ENCODE data around the gene RABGAP1L.

RABGAP1L gene

DNA sequence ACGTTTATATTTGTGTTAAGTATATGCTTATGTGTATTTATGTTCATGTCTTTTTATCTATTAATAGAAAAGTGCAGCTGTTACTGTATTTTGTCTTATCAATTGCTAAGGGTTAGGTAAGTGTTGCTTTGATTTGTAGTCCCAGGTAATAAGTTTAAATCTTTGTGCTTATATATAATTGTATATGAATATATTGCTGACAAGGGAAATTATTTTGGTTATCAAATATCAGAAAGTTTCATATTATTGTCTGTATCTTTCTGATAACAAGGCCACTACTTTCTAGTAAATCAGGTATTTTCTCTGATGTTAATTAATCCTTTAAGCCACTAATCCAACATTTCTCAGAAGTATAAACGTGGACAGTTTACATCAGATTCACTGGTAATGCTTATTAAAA lies 309.7 kb downstream of the RABGAP1L start:
- Histone ChIP-seq H4K20me1 (ENCODE audit: insufficient read depth, low read length) (no peaks in the 10 kb centered on the region), H3K79me2 (ENCODE audit: low read length) (no peaks in the 10 kb centered on the region), H2AFZ (ENCODE audit: low read depth, low read length) (no peak overlapping the region), H3K27ac (ENCODE audit: low read length) (no peak overlapping the region), H3K36me3 (replicated peaks; ENCODE audit: low read depth, low read length) (no peaks in the 10 kb centered on the region), H3K9me3 (ENCODE audit: insufficient read depth, low read length) (no peaks in the 10 kb centered on the region), H3K9ac (ENCODE audit: low read length) (no peak overlapping the region), H3K4me3 (ENCODE audit: low read length) (no peak overlapping the region), H3K4me2 (ENCODE audit: low read length) (no peak overlapping the region), H3K27me3 (ENCODE audit: low read depth, low read length) (no peaks in the 10 kb centered on the region), H3K4me1 (ENCODE audit: low read length) (no peaks in the 10 kb centered on the region)
- TF ChIP-seq CTCF (IDR thresholded peaks at IDR 0.05; ENCODE audit: low read depth, low read length): no peak
- TF ChIP-seq EZH2phosphoT487 (IDR thresholded peaks at IDR 0.05; ENCODE audit: low read depth): no peak

GRCh38 chr1:174469687-174470086 lies 310.4 kb downstream of the RABGAP1L start:
- Histone ChIP-seq H2AFZ (ENCODE audit: low read depth, low read length) (no peak overlapping the region), H3K4me3 (ENCODE audit: low read length) (no peak overlapping the region), H3K27ac (ENCODE audit: low read length) (no peak overlapping the region), H3K4me1 (ENCODE audit: low read length) (no peaks in the 10 kb centered on the region), H3K36me3 (replicated peaks; ENCODE audit: low read depth, low read length) (no peaks in the 10 kb centered on the region), H3K9me3 (ENCODE audit: insufficient read depth, low read length) (no peaks in the 10 kb centered on the region), H3K4me2 (ENCODE audit: low read length) (no peak overlapping the region), H3K27me3 (ENCODE audit: low read depth, low read length) (no peaks in the 10 kb centered on the region), H3K79me2 (ENCODE audit: low read length) (no peaks in the 10 kb centered on the region), H4K20me1 (ENCODE audit: insufficient read depth, low read length) (no peaks in the 10 kb centered on the region), H3K9ac (ENCODE audit: low read length) (no peak overlapping the region)
- TF ChIP-seq EZH2phosphoT487 (IDR thresholded peaks at IDR 0.05; ENCODE audit: low read depth) (no peak), CTCF (IDR thresholded peaks at IDR 0.05; ENCODE audit: low read depth, low read length) (no peak)

GRCh38 chr1:174479281-174479680 lies 320.0 kb downstream of the RABGAP1L start:
- no peaks in the 10 kb centered on the region for H3K27me3 ChIP-seq (ENCODE audit: low read depth, low read length)
- H3K36me3 ChIP-seq (replicated peaks; ENCODE audit: low read depth, low read length): no peaks in the 10 kb centered on the region
- H2AFZ ChIP-seq (ENCODE audit: low read depth, low read length): no peak overlapping the region
- no peak overlapping the region for H3K9ac ChIP-seq (ENCODE audit: low read length)
- H4K20me1 ChIP-seq (ENCODE audit: insufficient read depth, low read length): no peaks in the 10 kb centered on the region
- H3K27ac ChIP-seq (ENCODE audit: low read length): no peak overlapping the region
- no peaks in the 10 kb centered on the region for H3K9me3 ChIP-seq (ENCODE audit: insufficient read depth, low read length)
- H3K4me1 ChIP-seq (ENCODE audit: low read length): no peaks in the 10 kb centered on the region
- H3K4me2 ChIP-seq (ENCODE audit: low read length): no peak overlapping the region
- no peaks in the 10 kb centered on the region for H3K79me2 ChIP-seq (ENCODE audit: low read length)
- TF ChIP-seq CTCF (IDR thresholded peaks at IDR 0.05; ENCODE audit: low read depth, low read length) (no peak), EZH2phosphoT487 (IDR thresholded peaks at IDR 0.05; ENCODE audit: low read depth) (no peak)
- no peak overlapping the region for H3K4me3 ChIP-seq (ENCODE audit: low read length)

DNA sequence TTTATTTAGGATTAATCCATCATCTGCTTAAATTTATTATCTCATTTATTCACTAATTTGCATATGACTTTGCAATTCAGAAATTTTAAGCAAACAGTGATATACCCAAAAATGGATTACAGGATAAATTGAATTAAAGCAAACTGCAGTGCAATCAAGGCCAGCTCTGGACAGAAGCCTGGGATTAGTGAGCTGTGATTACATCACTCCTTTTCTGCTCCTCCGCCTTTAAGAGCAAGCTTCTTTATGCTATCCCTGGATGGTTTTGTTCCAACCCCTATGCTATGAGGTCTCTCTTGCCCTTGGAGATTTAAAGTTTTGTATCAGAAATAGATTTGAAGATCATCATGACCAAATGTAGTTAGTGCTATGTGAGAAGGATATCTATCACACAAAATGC lies 321.0 kb downstream of the RABGAP1L start:
- Histone ChIP-seq H3K27ac (ENCODE audit: low read length) (no peak overlapping the region), H3K27me3 (ENCODE audit: low read depth, low read length) (no peaks in the 10 kb centered on the region), H4K20me1 (ENCODE audit: insufficient read depth, low read length) (no peaks in the 10 kb centered on the region), H2AFZ (ENCODE audit: low read depth, low read length) (no peak overlapping the region), H3K4me2 (ENCODE audit: low read length) (no peak overlapping the region), H3K36me3 (replicated peaks; ENCODE audit: low read depth, low read length) (no peaks in the 10 kb centered on the region), H3K9me3 (ENCODE audit: insufficient read depth, low read length) (no peaks in the 10 kb centered on the region), H3K4me3 (ENCODE audit: low read length) (no peak overlapping the region), H3K79me2 (ENCODE audit: low read length) (no peaks in the 10 kb centered on the region), H3K9ac (ENCODE audit: low read length) (no peak overlapping the region), H3K4me1 (ENCODE audit: low read length) (no peaks in the 10 kb centered on the region)
- no peak for TF ChIP-seq EZH2phosphoT487 (IDR thresholded peaks at IDR 0.05; ENCODE audit: low read depth)

- H2AFZ ChIP-seq (ENCODE audit: low read depth, low read length): no peak overlapping the region
- no peak overlapping the region for H3K9ac ChIP-seq (ENCODE audit: low read length)
- H3K9me3 ChIP-seq (ENCODE audit: insufficient read depth, low read length): no peaks in the 10 kb centered on the region
- H3K4me3 ChIP-seq (ENCODE audit: low read length): no peak overlapping the region
- H3K4me2 ChIP-seq (ENCODE audit: low read length): no peak overlapping the region
- H3K27ac ChIP-seq (ENCODE audit: low read length): no peak overlapping the region
- H3K36me3 ChIP-seq (replicated peaks; ENCODE audit: low read depth, low read length): no peaks in the 10 kb centered on the region
- H3K4me1 ChIP-seq (ENCODE audit: low read length): peaks cover 4% of the 10 kb centered on the region; the same call in 1 of the 2 replicates
- H4K20me1 ChIP-seq (ENCODE audit: insufficient read depth, low read length): peaks cover 7% of the 10 kb centered on the region; the same call in 1 of the 2 replicates
- no peaks in the 10 kb centered on the region for H3K79me2 ChIP-seq (ENCODE audit: low read length)
- H3K27me3 ChIP-seq (ENCODE audit: low read depth, low read length): no peaks in the 10 kb centered on the region
- TF ChIP-seq CTCF (IDR thresholded peaks at IDR 0.05; ENCODE audit: low read depth, low read length) (no peak), EZH2phosphoT487 (IDR thresholded peaks at IDR 0.05; ENCODE audit: low read depth) (no peak)
Measured at GRCh38 chr1:174491606-174492005, 332.3 kb downstream of the RABGAP1L start.
